Left lung (tissue), 10 donors: Measurements from ENCODE around the gene TTI1. TPM values are rescaled to one million over a fixed set of nuclear protein-coding genes. Genes with fewer than 3 reads are reported as not detected.

Experiments used
- ATAC-seq: fragments of 200-7000 bp; cut with Tn5 transposase; one replicate; pipeline ENCODE4 v1.9.1; 2020; ENCODE audit warnings: moderate library complexity
- DNase-seq, 4 donors: peaks; one replicate each; pipeline ENCODE4 v3.0.0-alpha.2; 2013 to 2020
- H3K27ac ChIP-seq, 2 donors: fragments of 200-600 bp; sonication (generic) in 1 of 2; one replicate each; pipeline versions ENCODE4 v1.5.0 to v1.8.0; 2020 to 2021
- H3K27me3 ChIP-seq, 2 donors: fragments of 200-600 bp; sonication (generic) in 1 of 2; one replicate each; pipeline versions ENCODE4 v1.5.0 to v1.8.0; 2020 to 2021
- H3K36me3 ChIP-seq, 2 donors: fragments of 200-600 bp; sonication (generic) in 1 of 2; one replicate each; pipeline versions ENCODE4 v1.5.0 to v1.8.0; 2020 to 2021
- H3K4me1 ChIP-seq, 2 donors: fragments of 200-600 bp; one replicate each; pipeline ENCODE4 v1.8.0; 2021
- H3K4me3 ChIP-seq, 2 donors: fragments of 200-600 bp; sonication (generic) in 1 of 2; one replicate each; pipeline versions ENCODE4 v1.5.0 to v1.8.0; 2020 to 2021; ENCODE audit warnings: mild to moderate bottlenecking in 1 of 2
- H3K9me3 ChIP-seq, 2 donors: fragments of 200-600 bp; sonication (generic) in 1 of 2; one replicate each; pipeline versions ENCODE4 v1.5.0 to v1.8.0; 2020 to 2021
- CTCF ChIP-seq, 2 donors: fragments of 200-600 bp; sonication (generic) in 1 of 2; IDR thresholded peaks; one replicate each; pipeline versions ENCODE4 v1.5.0 to v1.8.0; 2021; ENCODE audit warnings: antibody characterized with exemption in 2 of 2
- intact Hi-C, 2 donors: fragments of 100-400 bp; cut with DNase I; formaldehyde crosslinking; loops; one replicate each; pipeline versions ENCODE4 v1.11.2 to v1.14.2; 2022
- polyA plus RNA-seq, 6 donors: library from polyadenylated mRNA; unstranded; fragments of 120-200 nt; gene quantifications; one replicate each; pipeline ENCODE4 v1.2.1, GENCODE V29; 2013; ENCODE audit not compliant: insufficient read length in 6 of 6
- total RNA-seq, 2 donors: library from RNA; stranded (reverse); fragmentation: NEBNext Ultra II Directional; extraction: Animal tissue kit (Norgen Biotek cat#: 25700); gene quantifications; one replicate each; pipeline ENCODE4 v1.2.1, GENCODE V29; 2021
- donor health status: DM: no; HTN: yes; CAD: no.
- donor health status: DM: no; HTN: no; CAD: no.

Gene TTI1
- total and polyA plus RNA-seq, 8 donors = 16.9 to 32.5 (median 29.6) TPM

DNA sequence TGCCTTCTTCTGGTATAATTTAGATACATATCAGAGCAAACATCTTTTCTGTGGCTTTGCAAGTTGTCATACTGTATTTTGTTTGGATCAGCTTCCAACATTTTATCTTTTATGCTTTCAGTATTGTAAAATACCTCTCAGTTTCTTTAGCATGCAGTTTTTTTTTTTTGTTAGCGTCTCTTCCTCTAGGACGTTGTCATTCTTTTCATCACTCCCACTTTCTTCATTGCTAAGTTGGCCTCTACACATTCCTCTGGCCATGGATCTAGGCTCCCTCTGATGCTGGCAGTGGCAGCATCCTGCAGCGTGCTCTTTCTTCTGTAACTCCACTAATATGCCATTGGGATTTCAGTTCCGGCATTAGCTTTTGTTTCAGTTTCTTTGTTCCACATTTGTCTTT, 22.0 kb upstream of the TTI1 start:
- DNase-seq (no peak), ATAC-seq (no peak)
- TF ChIP-seq CTCF (IDR thresholded peaks at IDR 0.05) = no peak
- intact Hi-C loops = loop anchor here in 1 of 2 donors (5.0 kb wide), 1 partner anchor 167 kb away; no protein-coding TSS in a partner anchor
- H3K9me3 ChIP-seq = no peaks in the 10 kb centered on the region
- H3K4me1 ChIP-seq = peaks cover 2 to 13% of the 10 kb centered on the region in 2 donors
- no peak overlapping the region for H3K27ac ChIP-seq
- no peak overlapping the region for H3K4me3 ChIP-seq
- H3K36me3 ChIP-seq = peaks cover 0 to 55% of the 10 kb centered on the region in 2 donors
- H3K27me3 ChIP-seq = no peaks in the 10 kb centered on the region

DNA sequence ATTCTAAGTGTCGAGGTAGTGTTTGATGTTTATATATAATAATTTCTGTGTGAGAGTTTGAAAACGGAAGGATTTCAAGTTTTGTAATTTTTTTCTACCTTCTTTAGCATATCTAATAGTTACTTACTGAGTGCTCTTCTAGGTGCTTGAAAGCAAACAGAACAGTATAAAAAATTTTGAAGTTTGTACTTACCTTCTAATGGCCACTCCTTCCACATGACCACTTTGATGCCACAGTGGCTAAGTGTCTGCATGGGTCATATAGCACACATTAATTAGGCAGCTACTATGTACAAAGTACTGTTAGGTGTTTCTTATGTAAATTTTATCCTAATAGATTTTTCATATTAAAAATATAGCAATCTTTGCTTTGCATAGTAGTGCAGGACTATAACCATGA, 21.4 kb upstream of the TTI1 start:
- Histone ChIP-seq H3K27ac (no peak overlapping the region), H3K9me3 (no peaks in the 10 kb centered on the region), H3K4me1 (peaks cover 0 to 18% of the 10 kb centered on the region in 2 donors), H3K27me3 (no peaks in the 10 kb centered on the region), H3K4me3 (no peak overlapping the region), H3K36me3 (peaks cover 0 to 55% of the 10 kb centered on the region in 2 donors)
- intact Hi-C loops = loop anchor here in 1 of 2 donors (5.0 kb wide), 1 partner anchor 168 kb away; no protein-coding TSS in a partner anchor
- TF ChIP-seq CTCF (IDR thresholded peaks at IDR 0.05) = no peak
- ATAC-seq (peak; percentile 73), DNase-seq (no peak)

DNA sequence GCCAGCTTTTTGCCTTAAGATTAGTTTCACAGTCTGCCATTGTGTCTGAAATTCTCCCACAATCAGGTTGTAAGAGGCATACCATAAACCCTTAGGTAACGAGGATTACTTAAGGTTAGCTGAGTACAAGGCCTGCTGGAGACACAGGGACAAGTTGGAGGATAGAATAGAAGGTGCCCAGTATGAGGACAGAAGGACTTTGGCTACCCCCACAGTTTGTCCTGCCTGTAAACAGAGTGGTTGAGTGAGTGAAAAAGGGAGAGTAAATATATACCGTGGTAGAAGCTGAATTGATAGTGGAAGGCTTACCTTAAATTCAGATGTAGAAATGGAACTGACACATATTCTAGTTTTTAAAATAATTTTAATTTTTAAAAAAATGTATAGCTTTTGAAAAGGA, 19.6 kb upstream of the TTI1 start:
- intact Hi-C loops = no loop called here
- H3K27ac ChIP-seq = no peak overlapping the region
- no peak overlapping the region for H3K4me3 ChIP-seq
- peaks cover 0 to 21% of the 10 kb centered on the region in 2 donors for H3K4me1 ChIP-seq
- DNase-seq (no peak), ATAC-seq (peak; percentile 13)
- TF ChIP-seq CTCF (IDR thresholded peaks at IDR 0.05) = no peak
- H3K27me3 ChIP-seq = no peaks in the 10 kb centered on the region
- H3K36me3 ChIP-seq = peaks cover 0 to 53% of the 10 kb centered on the region in 2 donors
- no peaks in the 10 kb centered on the region for H3K9me3 ChIP-seq

DNA sequence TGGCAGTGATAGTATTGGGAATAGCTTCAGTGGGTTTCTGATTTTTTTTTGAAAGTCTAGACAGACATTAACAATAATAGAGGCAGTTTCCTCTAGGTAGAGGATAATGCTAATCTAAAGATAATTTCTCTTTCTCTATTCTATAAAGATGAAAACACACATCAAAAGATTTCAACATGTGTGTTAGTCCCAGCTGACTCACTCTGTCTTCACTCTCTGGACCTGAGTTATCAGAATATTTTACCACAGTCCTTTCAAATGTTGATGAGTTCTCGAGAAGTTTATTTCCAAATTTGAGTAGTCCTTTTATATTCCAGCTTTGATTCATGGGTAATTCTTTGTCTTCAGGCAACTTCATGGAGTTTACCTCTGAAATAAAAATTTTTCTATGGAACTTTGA, 17.4 kb upstream of the TTI1 start:
- Histone ChIP-seq H3K27ac (no peak overlapping the region), H3K27me3 (no peaks in the 10 kb centered on the region), H3K4me3 (no peak overlapping the region), H3K36me3 (peaks cover 0 to 53% of the 10 kb centered on the region in 2 donors), H3K9me3 (no peaks in the 10 kb centered on the region), H3K4me1 (peaks cover 0 to 17% of the 10 kb centered on the region in 2 donors)
- ATAC-seq (peak; percentile 16), DNase-seq (no peak)
- intact Hi-C loops = no loop called here
- no peak for TF ChIP-seq CTCF (IDR thresholded peaks at IDR 0.05)

- no peak overlapping the region for H3K4me3 ChIP-seq
- no peak for DNase-seq
- intact Hi-C loops = no loop called here
- H3K27ac ChIP-seq = peak overlapping the region; percentile 5
- H3K36me3 ChIP-seq = peaks cover 0 to 58% of the 10 kb centered on the region in 2 donors
- no peaks in the 10 kb centered on the region for H3K27me3 ChIP-seq
- no peaks in the 10 kb centered on the region for H3K9me3 ChIP-seq
- peaks cover 0 to 17% of the 10 kb centered on the region in 2 donors for H3K4me1 ChIP-seq
- no peak for TF ChIP-seq CTCF (IDR thresholded peaks at IDR 0.05)
- ATAC-seq = peak; percentile 41
These were observed 16.5 kb upstream of the TTI1 start for GRCh38 chr20:38049800-38050199.
